ENCODE measurements around the gene S100P.
A peak's percentile ranks its signal among the peaks of the same experiment; 100 is the strongest.
"Not testable (repeated sequence)": the region's sequence is repeated elsewhere in the genome, so short reads cannot be mapped to it uniquely, and the experiment has no call there.

Gene S100P

DNA sequence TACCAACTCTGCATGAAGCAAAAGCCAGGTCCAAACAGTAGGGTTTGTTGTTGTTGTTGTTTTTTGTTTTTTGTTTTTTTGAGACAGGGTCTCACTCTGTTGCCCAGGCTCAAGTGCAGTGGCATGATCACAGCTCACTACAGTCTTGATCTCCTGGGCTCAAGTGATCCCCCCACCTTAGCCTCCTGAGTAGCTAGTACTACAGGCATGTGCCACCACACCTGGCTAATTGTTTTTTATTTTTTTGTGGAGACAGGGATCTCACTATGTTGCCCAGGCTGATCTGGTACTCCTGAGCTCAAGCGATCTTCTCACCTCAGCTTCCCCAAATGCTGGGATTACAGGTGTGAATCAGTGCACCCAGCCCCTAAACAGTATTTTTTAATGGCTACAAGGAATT lies 6.2 kb downstream of the S100P start:
- DNase-seq: no peak

DNA sequence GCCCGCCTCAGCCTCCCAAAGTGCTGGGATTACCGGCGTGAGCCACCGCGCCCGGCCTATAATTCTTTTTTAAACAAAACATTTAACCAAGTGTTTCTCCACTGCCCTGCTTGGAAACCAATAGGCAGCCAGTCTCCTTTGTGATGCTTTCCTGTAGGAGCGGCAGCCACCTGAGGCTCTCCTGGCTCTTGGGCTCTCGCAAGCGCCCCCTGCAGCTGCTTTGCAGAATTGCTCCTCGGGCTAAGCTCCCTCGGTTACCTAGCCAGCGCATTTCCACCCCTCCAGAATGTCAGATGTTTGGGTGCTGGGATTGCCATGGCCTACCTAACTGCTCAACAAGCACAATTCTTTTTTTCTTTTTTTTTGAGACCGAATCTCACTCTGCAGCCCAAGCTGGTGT lies 7.7 kb downstream of the S100P start:
- peak; percentile 65 to 76 for DNase-seq

DNA sequence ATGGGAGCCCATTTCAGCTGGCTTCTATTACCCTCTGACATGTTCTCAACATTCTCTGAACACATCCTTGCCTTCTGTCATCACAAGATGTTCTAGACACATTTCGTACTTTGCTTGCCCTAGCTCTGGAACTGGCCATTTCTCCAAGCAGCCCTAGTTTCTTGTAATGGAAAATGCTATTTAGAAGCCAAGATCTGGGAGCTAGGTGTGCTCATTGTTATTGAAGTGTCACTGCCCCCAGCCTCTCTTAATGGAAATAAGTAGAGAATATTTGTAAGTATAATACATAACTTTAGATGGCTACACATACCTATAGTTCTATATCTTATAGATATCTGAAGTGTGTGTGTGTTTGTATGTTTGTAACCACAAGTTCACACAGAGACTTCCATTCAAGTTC lies 9.1 kb downstream of the S100P start:
- no peak for DNase-seq

DNA sequence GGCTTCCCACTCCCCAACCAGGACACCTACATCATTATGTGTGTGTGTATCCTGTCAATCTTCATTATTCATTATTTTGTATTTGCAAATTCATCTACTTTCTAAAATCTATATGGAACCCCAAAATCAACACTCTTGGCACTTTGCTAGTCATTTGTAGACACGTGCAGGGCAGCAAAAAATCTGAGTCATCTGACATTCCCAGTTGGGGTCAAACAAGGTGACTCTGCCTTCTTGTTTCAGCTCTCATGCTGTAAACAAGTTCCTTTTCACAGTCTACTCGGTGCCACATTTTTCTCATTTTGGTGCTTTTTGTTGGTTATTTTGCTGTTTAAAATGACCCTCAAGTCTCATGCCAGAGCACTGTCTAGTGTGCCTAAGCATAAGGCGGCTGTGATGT lies 10.1 kb downstream of the S100P start:
- no peak for DNase-seq

DNA sequence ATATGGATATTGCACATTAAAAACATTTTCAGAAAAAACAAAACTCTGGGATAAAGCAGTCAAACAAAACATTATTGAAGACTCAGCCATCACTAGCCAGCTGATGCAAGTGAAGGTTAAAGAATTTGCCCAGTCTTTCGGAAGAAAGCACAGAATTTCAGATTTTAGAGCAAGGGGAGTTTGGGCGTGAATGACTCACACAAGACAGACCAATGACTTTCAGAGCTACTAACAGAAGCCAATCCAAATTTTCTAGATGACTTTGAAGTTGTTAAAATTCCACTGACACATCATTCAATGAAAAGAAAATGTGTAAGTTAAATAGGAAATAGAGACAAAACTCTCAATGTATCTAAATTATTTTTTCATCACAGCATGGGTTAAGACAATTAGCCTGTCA lies 12.0 kb downstream of the S100P start:
- DNase-seq: no peak

DNA sequence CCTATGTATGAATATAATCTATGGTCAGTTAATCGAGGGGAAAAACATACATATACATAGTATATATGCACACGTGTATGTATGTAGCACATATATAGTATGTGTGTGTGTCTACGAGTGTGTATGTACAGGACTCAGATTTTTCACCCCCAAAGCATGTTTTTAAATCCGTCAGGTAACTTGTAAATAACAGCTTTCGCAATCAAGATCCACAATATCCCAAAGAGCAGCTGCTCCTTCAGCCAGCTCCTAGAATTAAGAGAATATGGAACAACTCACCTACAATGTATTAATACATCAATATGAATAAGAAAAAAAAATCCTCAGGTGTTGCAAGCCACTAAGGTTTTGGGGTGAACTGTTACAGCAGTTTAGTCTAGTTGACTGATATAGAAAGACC lies 12.5 kb downstream of the S100P start:
- DNase-seq: no peak

DNA sequence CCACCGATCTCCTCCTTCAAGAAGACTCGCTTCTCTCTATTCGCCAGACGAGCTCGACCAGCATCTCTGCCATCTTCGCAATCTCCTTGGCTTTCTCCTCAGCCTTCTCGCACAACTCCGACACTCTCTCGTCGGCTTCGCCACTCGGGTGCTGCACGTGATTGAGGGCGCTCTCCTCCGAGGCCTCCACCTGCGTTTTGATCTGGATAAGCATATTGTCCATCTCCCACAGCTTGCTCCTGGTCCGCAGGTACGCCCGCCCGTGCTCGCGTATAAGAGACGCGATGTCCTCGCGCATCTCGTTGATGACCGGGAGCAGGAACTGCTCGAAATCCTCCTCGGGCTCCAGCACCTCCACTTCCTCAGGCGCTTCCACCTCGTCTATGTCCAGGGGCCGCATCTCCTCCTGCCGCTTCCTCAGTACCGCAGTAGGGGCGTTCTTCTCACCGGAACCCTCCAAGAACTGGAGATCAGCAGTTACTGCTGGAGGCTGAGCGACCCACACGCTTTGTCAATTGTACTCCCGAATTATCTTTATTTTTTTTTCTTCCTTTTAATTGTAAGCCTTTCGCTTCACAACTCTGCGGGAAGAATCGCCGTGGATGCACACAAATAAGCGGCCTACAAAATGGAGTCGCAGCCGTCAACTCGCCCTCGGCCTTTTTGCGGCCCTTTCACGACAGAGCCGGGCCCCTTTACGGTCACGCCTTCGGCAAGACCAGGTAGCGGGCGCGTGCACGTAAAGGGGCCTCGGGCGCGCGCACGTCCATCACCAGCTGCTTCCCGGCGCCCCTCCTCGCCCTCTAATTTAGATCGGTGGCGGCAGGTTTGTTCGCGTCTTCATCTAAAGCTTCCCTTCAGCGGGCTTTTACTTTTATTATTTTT lies 15.8 kb downstream of the S100P start, which contains the start of gene MRFAP1L1:
MRFAP1L1 (minus strand) TSS at position 636 of the 885 bp plus-strand sequence; CDS start at position 400, 236 bp downstream.
- peak; percentile 98 to 99 for DNase-seq

DNA sequence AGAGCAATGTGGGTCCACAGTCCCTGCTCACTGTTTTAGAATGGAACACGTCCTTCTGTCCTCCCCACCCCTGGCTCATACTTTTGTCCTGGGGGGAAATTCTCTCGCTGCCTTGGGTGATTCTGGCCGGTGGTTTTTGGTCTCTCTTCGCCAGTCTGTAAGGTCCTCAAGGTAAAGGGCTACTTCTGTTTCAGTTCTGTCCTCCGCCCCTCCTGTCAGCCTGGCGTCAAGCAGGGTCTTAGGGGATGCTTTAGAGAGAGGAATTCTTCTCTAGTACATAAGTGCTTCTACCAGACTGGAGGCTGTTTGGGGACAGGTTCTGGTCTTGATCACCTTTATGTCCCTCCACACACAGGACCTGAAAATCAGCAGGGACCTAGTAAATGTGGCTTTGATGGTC lies 16.6 kb downstream of the S100P start:
- no peak for DNase-seq

DNA sequence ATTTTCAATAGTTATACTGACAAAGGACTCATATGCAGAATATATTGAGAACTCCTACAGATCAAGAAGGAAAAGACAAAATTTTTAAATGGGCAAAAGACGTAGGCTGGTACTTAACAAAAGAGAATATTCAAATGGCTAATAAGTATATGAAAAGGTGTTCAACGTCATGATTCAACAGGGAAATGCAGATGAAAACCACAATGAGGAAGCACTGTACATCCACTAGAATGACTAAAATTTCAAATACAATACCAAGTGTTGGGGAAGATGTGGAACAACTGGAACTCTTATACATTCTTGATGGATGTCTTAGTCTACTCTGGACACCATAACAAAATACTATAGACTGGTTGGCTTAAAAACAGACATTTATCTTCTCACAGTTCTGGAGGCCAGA lies 17.3 kb downstream of the S100P start:
- DNase-seq: no peak

DNA sequence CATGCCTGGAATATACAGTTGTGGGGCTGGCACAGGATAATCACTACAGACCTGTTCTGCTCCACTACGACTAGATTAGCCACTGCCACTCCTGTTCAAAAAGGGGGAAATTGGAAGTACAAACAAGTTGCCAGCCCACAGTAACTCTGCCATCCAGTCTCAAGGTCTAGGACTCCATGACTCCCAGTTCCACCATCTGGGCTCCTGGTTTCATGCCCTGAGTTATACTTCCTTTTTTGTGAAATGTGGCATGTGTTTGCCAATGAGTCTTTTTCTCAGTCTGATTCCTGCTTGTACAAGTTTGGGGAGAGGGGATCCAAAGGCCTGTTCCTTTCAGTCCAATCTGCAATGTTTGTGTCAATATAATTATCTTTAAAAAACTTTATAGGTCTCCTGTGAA lies 21.3 kb downstream of the S100P start:
- DNase-seq: no peak

DNA sequence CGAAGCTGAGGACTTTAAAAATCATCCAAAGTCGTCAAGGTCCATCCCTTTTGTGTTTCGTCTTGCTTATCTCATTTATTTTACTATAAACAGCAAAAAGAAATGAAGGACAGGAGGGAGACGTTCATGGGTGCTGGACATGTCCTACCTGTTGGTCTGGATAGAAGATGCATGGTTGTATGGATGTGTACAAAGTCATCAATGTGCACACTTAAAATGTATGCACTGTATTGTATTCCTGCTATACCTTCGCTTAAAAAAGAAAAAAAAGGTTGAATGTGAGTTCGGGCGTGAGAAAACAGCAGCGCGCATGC lies 22.0 kb downstream of the S100P start:
- DNase-seq: no peak

DNA sequence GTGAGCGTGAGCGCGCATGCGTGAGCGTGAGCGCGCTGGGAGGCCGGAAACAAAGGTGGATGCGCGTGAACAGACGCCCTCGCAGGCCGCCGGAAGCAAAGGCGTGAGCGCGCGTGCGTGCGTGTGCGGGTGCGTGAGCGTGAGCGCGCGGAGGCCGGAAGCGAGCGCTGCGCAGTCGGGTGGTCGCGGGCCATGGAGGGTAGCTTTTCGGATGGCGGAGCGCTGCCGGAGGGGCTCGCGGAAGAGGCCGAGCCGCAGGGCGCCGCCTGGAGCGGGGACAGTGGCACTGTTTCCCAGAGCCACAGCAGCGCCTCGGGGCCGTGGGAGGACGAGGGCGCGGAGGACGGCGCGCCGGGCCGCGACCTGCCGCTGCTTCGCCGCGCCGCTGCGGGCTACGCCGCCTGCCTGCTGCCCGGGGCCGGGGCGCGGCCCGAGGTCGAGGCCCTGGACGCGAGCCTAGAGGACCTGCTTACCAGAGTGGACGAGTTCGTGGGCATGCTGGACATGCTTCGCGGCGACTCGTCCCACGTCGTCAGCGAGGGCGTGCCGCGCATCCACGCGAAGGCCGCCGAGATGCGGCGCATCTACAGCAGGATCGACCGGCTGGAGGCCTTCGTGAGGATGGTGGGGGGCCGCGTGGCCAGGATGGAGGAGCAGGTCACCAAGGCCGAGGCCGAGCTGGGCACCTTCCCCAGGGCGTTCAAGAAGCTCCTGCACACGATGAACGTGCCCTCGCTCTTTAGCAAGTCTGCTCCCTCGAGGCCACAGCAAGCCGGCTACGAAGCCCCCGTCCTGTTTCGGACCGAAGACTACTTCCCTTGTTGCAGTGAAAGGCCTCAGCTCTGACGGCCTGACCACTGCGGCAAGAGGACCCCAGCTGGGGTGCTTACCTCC lies 22.6 kb downstream of the S100P start, which contains the start of gene BLOC1S4:
BLOC1S4 (plus strand) TSS at position 157 of the 894 bp plus-strand sequence; CDS start at position 193, 36 bp downstream.
- peak; percentile 91 to 92 for DNase-seq

DNA sequence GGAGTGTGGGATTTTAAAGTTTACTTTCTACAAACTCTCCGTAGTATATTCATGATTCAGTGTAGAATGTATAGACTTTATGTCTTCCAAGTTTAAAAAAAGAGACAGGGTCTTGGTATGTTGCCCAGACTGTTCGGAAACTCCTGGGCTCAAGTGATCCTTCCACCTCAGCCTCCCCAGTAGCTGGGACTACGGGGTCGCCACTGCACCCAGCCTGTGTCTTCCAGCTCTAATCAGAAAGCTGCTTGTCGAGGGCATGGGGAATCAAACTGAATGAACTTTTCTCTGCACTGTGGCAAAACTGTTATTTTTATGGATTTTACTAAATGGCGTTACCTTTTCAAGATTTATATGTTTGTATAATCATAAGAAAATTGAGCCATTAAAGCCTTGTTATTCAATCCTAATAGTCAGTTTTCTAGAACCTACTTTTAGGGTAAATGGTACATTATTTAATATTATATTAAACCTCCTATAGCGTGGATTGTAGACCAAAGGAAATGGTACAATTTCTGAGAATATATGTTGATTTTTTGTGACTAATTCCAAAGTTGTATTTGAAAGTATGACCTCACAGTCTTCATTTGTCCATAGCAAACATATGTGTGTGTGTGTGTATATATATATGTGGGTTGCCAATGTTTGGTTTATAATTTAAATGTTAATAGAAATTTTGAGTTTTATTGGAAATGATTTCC lies 23.4 kb downstream of the S100P start:
- DNase-seq: no peak

DNA sequence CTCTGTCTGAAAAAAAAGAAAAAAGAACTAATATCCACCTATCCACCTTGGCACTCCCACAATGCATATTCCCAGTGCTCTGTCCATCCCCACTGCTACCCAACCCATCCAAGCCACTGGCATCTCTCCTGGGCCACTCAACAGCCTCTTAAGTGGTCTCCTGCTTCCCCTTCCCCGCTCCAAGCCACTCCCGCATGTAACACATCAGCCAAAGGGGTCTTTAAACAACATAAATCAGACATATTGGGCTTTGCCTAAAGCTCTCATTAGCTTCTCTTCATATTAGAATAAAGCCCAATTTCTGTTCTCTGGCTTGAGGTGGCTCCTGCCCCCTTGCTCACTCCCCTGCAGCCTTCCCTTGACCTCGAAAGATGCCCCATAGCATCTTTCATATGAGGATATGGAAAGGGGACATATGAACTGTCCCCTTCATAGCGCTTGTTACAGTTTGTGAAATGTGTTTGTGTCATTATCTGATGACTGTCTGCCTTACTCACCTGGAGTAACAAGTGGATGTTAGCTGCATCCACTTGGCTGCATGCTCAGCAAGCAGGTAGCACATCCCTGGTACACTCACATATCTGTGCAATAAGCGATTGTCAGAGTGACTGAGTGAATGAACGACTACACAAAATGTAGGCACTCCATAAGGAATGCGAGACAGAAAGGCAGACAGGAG lies 25.4 kb downstream of the S100P start:
- DNase-seq: no peak

DNA sequence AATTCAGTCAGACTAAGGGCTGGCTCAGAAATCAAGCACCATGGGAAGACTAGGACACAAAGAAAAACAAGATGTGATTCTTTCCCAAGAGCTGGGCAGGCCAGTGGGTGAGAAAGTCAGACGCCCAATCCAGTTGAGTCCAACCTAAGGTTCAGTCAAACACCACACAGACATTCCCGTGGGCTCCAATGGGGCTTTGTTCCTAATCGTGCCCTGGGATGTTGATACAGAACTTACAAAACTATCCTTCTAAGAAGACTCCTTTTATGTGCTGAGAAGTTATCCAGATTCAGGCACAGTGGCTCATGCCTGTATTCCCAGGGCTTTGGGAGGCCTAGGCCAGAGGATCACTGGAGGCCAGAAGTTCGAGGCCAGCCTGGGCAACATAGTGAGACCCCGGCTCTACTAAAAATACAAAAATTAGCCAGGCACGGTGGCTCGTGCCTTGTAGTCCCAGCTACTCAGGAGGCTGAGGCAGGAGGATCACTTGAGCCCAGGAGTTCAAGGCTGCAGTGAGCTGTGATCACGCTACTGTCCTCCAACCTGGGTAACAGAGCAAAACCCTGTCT lies 26.0 kb downstream of the S100P start:
- no peak for DNase-seq

DNA sequence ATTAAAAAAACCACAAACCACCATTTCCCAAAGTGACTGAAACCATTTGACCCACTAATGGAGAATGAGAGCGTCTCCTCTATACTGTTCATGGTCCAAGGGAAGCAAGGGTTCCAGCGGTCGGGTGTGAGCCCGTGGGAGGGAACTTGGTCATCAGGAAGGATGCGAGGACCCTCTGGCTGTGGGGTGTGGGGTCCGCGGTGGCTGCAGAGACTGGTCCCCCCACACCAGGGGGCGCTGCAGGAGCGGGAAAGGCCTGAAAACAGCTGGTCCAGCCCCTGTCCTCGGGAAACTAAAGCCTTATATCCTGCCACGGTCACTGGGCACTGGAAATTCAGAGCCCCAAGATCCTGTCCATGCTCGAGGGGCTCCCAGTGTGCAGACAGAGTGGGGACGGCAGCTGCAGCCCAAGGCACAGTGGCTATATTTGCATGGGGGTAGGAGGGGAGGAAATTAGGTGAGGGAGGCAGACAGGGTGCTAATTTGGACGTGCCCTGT lies 26.6 kb downstream of the S100P start:
- peak; percentile 91 to 93 for DNase-seq

DNA sequence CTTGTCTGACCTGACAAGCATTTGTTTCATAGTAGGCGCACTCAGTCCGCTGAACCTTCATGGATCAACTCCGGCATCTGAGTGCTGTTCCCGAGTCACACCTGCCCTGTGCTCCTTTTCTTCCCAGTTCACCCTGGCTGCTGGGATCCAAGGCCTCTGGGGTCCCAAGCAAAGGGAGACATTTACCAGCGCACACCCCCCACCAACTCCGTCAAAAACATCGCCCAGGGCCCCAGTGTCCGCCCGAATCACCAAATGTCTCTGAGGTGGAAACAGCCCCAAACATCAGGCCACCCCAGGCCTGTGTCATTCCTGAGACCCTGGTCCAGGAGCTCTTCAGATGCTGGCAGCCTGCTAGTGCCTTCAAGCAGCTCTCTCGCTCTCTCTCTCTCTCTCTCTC lies 27.4 kb downstream of the S100P start:
- DNase-seq: no peak

DNA sequence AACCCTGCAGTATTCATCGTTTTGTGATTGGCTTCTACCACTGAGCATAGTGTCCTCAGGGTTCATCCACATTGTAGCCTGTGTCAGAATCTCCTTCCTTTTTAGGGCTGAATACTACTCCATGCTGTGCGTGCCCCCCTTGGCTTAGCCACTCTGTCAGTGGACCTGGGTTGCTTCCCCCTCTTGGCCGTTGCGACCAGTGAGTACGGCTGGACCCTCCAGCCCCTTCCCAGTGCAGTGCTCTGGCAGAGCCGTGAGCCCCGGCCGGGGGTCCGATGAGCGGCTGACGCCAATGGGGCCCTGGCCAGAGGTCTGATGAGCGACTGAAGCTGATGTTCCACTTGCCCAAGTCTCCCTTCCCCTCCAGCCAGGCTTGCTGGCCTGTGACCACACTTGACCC lies 29.2 kb downstream of the S100P start:
- DNase-seq: no peak

DNA sequence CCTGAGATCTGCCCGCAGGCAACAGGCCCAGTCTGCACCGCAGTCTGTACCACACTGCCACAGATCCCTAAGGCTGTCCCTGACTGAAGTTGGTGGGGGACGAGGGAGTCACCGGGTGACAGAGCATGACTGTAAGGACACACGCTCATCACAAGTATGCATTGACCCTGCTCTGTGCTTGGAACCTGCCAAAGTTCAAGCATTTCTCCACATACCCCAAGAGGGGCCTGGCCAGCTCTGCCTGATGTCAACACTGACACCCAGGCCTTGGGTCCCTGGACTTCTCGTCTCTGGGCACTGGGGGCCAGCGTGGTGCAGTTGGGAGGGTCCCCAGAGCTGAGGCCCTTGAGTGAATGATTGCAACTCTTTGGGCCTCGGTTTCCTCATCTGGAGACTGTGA lies 30.2 kb downstream of the S100P start:
- no peak for DNase-seq

DNA sequence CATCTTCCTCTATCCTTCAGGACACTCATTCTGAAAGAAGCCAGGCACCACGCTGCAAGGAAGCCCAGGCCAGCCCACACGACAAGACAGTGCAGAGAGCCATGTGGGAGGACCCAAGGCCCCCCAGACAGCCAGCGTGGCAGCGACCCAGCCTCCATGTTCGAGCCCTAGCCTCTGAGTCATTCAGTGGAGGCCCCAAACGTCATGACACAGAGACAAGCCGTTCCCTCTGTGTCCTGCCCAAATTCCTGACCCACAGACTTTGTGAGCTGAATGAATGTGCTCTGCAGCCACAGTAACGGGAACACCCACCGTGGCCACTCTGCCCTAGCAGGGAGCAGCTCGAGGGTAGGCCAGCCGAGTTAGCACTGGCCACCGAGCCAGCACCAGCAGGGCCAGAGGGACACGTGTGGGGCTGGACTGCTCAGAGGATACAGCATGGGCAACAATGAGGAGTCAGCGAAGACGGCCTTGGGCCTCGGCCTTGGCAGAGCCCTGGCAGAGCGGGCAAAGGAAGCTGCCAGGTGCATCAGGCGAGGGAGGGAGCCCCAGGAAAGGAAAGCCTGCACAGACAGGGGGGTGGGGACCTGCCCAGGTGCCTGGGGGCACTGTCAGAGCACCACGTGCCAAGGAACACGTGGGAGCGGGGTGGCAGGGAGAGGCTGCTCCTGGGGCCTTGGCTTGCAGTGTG lies 30.9 kb downstream of the S100P start:
- no peak for DNase-seq

DNA sequence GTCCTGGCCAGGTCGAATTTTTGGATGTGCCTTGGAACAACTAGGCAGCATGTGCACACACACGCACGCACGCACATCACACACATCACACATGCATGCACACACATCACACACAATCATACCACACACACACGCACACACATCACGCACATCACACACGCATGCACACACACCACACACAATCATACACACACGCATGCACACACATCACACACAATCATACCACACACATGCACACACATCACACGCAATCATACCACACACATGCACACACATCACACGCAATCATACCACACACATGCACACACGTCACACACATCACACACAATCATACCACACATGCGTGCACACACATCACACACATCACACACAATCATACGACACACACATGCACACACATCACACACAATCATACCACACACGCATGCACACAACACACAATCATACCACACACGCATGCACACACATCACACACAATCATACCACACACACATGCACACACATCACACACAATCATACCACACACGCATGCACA lies 31.8 kb downstream of the S100P start:
- DNase-seq: not testable (repeated sequence)

Measured in activated T-cell treated with anti-CD3 and anti-CD28 coated beads, Interleukin-2, amount 50 U/mL, for 48 hours (primary cell).